GM19372 (cell line): ENCODE data around the gene ANTKMT.
A peak's percentile ranks its signal among the peaks of the same experiment; 100 is the strongest.

Source experiments
- ATAC-seq: cut with Tn5 transposase; IDR thresholded peaks from one replicate; pipeline ENCODE4 v1.9.1; 2021; ENCODE audit warnings: mild to moderate bottlenecking, low read depth, moderate library complexity; ENCODE audit not compliant: unreplicated experiment

Gene ANTKMT

DNA sequence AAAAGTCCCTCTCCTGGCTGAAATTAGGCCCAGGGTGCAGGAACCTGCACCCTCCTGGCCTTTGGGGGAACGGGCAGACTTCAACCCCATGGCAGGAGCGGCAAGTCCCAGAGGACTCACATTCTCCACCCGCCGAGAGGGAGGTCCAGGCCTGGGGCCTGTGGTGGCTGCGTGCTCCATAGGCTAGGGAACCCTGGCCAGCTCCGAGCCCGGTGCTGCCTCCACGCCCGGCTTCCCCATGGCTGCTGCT is 5.2 kb downstream of the ANTKMT start:
- no peak for ATAC-seq

DNA sequence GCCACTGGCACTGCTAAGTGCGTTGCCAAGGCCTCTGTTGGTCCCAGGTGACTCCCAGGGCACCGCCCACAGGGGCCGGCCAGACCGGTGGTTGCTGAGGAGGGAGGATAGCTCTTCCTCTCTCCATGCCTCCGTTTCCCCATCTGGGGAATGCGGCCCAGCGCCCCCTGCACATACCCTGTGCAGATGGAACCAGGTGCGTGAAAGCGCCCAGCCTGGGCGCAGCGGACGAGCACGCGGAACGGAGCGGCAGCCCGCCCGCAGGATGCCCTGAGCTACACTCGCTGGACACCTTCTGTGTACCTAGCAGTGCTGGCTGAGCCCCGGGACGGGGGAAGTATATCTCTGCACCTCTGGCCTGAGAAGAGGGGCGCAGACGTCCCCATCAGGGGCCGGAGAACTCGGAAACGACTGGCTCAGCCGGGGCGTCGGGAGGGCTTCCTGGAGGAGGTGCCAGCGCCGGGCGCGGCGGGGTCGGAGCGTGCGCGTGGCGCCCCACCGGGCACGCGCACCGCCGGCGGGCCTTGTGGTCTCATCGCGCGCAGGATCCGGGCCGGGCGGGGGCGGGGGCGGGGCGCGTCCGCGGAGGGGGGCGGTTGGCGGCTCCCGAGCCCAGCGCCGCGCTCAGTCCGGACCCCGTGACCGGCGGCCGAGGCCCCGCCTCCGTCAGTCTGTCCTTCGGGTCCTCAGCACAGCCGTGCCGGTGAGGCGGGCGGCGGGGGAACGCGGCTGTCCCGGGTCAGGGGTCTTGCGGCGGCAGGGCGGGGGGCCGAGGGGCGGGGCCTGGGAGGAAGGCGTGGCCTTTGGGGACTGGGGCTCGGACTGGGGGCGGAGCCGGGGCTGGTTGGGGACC is 5.7 kb downstream of the ANTKMT start, which contains the start of the genes CCDC78 and HAGHL:
TSS of gene CCDC78 (minus strand) at position 6 of the 853 bp plus-strand sequence. CDS start 76 bp downstream, outside the sequence.
TSS of gene HAGHL (plus strand) at position 669 of the 853 bp plus-strand sequence. CDS start 404 bp downstream, outside the sequence.
- no peak for ATAC-seq

DNA sequence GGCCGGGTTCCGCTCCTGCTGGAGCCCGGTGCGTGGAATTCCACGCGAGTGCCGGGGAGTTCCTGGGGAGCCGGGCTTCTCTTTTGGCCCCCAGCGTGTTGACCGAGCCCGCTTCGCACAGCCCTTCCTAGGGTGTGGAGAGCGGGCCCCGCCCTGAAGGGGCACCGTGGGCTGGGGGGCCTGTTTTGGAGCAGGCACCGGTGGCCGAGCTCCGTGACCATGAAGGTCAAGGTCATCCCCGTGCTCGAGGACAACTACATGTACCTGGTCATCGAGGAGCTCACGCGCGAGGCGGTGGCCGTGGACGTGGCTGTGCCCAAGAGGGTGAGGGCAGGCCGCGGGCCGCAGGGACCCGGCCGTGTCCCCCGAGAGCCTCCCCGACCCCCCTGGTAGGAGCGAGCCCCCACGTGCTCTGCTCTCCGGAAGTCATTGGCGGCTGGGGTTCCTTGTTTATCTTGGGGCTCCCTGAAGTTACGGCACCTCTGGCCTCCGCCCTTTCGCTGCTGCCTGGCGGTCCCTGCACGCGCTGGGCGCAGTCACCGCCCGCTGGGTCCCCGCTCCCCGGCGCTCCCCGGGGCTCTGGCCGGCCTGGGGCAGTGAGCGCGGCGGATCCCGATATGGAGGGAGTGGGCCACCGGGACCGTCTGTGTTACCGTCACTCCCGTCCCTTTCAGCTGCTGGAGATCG is 6.5 kb downstream of the ANTKMT start:
- no peak for ATAC-seq

DNA sequence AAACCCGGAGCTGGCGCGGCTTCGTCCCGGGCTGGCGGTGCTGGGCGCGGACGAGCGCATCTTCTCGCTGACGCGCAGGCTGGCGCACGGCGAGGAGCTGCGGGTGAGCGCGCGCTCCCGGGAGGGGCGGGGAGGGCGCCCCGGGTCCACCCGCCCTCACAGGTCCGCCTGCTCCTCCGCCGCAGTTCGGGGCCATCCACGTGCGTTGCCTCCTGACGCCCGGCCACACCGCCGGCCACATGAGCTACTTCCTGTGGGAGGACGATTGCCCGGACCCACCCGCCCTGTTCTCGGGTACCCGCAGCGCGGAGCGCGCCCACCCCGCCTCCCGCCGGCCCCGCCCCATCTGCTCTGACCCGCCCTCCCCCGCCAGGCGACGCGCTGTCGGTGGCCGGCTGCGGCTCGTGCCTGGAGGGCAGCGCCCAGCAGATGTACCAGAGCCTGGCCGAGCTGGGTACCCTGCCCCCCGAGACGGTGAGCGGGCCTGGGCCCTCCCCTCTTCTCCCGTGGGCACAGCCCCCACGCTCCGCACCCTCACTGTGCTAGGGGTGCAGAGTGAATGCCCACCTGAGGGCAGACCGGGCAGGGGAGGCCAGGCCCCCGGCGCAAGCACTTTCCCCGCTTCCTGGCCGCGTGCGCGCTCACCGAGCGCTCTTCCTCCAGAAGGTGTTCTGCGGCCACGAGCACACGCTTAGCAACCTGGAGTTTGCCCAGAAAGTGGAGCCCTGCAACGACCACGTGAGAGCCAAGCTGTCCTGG is 7.4 kb downstream of the ANTKMT start:
- ATAC-seq: peak; percentile 42

DNA sequence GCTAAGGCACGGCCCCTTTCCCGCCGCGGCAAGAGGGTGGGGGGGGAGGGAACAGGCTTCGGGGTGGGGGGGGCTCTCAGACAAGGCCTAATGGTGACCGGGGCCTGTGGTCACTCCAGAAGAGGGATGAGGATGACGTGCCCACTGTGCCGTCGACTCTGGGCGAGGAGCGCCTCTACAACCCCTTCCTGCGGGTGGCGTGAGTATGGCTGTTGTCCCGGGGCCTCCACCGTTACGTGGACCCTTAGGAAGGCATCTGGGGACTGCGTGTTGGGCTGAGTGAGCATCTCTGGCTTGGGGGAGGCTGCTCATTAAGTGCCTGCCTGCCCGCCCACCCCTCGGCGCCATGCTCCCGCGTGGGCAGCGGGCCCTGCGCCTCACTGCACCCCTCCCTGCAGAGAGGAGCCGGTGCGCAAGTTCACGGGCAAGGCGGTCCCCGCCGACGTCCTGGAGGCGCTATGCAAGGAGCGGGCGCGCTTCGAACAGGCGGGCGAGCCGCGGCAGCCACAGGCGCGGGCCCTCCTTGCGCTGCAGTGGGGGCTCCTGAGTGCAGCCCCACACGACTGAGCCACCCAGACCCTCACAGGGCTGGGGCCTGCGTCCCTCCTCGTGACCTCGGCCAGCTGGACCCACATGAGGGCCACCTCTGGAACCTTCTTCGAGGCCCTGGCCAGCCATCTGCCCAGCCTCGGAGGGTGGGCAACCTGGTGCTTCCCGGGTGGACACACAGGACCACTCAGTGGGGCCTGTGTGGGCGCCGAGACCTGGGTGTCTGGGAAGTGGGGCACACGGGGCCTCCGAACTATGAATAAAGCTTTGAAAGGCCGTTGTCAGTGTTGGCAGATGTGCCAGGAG is 8.2 kb downstream of the ANTKMT start:
- ATAC-seq: no peak

DNA sequence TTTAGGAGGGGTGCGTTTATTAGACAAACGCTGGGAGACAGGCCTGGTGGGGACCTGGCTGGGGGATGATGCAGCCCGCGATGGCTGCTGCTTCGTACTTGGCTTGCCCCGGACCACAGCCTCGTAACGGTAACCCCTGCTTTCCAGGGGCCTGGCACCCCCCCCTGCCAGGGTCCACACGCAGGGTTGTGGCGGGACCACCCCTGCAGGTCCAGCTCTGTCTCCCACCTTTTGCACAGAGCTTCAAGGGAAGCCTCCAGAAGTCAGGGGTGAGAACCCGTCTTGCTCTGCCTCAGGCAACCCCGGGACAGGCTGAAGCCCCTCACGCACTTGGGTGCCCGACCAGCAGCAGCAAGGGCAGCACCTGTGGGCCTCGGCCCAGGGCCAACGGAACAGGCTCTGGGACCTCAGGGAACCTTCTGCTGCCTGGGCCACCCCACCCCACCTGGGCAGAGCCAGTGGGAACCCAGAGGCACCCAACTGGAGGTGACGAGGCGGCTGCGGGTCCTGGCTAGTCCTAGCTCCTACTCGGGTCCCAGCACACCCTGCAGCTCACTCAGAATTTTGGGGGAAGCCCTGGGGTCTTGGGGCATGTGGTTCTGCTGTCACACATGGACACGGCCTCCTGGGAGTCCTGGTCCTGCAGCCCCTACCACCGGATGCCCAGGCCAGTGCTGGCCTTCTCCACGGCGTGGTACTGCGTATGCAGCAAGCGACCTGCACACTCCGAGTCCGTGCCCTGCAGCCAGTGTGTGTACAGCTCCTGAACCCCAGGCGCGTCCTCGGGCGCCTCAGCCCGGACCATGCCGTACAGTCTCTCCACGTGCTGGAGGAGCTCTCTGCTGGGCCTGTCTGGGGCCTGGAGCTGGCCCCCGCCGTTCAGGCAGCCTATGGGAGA is 9.1 kb downstream of the ANTKMT start:
- ATAC-seq: no peak

DNA sequence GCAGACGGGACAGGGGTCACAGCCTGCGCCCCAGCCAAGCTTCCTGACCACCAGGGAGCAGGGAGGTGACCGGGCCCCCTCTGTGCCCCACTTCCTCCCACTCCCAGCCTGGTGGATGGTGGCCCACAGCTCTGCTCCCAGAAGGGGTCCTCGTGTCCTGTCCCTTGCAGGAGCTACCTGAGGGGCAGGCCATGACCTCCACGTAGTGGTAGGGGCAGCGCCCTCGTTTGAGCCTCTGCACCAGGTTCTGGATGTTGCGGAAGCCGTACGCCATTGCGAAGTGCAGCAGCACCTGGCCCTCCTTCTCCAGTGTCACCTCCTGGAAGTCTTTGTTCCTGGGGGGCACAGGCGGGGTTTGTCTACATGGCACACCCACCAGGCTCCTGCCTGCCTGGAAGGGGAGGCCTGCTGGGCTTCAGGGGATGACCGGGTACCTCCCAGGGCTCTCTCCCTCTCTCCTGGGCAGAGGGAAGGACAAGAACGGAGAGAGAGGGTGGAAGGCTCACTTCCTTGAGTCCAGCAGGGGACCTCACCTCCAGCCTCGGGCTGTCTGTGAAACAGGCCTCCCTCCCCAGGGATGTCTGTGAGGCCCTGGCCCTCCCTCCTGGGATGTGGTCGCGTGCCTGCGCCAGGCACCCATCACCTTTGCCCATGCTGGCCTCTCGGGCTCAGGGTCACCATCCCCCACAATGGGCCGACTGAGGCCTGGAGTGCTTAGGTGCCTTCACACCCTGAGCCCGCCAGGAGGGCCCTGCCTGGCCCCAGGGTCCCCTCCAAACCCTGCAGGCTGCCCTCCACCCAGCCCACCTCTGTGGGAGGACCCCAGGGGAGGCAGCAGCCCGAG is 9.9 kb downstream of the ANTKMT start:
- ATAC-seq: no peak

DNA sequence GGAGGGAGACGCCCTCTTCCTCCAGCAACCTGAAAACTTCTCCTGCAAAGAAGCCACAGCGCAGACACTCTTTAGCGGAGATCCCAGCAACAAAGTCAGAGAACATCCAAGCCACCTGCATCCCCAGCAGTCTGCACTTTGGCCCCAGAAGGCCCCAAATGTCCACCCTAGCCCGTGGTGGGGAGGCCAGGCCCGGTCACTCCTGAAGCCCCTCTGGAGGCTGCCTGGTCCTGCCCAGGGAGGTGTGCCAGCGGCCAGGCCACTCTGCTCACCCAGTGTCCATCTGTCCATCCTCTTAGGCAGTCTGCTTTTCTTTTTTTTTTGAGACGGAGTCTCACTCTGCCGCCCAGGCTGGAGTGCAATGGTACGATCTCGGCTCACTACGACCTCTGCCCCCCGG is 11.4 kb downstream of the ANTKMT start:
- ATAC-seq: no peak

DNA sequence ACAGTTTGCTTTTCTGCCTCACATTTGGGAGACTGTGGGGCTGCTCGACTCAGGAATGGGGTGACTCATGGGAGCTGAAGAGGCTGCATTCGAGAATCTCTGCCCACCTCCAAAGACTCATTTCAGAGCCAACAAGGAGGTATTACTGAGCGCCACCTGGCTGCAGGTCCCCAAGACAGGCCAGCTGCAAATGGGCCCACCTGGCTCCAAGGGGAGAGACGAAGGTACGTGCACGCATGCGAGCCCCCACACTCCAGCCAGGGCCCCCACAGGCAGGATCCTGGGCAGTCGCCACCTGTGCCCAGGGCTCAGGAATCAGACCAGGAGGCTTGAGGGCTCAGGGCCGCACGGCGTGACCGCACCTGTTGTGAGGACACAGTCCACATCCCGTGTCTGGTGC is 12.0 kb downstream of the ANTKMT start:
- ATAC-seq: no peak

DNA sequence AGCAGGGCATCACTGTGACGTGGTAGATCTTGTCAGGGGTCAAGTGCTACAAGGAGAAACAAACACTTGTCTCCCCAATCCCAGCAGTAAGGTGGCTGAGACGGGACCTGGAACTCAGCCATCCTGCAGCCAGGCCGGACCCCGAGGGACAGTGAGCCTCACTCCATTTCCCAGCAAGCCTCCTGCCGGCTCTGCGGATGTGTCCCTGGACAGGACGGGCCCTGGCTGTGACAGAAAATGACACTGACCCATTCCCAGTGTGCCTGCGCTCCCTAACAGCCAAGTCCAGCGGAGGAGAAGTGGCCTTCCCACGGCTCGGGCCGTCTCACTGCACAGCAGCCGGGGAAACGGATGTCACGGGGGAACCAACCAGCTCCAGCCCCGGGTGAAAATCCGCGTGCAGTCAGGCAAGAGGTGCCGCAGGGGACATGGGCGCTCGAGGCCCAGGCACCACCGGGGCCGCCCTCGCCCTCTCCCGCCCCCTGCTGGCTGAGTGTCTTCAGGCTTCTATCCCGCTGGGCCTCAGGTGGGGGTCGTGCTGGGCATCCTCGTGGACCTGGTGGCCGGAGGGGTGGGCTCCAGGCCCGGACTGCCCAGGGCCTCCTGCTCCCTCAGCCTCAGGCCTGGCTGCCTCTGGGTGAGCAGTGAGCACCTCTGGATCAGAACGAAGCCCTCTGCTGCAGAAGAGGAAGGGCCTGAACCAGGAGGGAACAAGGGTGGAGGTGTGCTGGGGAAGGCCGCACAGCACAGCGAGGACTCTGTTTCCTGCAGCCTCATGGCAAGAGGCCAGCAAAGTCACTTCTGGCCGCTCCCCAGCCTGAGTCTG is 12.6 kb downstream of the ANTKMT start:
- no peak for ATAC-seq

DNA sequence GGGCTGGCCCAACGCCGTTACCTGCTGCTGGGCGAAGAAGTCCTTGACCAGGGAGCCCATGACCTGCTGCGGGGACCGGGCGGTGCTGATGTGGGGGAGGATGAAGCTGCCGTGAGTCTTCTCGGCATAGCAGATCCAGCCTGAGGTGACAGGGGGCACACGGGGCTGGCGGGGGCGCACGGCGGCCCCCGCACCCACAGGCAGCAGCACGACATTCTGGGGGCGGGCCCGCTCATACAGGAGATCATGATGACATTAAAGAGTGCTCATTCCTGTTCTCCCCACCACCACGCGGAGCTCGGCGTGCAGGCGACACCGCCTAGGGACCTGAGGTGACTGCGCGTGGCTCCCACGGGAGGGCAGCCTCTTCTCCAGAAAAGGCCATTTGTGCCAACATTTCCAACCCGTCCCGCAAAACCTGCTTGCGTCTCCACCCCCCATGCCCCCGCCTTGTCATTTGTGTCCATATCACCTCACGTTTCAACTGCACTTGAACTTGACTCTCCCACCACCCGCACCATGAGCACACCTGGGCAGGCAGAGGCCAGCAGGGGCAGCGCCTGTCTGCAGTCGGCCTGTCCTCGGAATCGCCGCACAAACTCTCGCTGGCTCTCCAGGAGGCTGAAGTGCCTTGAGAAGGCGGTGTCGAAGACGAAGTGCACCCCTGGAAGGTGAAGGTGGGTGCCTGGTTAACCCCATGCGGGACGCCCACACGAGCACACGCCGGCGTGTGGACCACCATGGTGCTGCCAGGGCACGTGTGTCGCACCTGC is 13.4 kb downstream of the ANTKMT start:
- ATAC-seq: no peak

DNA sequence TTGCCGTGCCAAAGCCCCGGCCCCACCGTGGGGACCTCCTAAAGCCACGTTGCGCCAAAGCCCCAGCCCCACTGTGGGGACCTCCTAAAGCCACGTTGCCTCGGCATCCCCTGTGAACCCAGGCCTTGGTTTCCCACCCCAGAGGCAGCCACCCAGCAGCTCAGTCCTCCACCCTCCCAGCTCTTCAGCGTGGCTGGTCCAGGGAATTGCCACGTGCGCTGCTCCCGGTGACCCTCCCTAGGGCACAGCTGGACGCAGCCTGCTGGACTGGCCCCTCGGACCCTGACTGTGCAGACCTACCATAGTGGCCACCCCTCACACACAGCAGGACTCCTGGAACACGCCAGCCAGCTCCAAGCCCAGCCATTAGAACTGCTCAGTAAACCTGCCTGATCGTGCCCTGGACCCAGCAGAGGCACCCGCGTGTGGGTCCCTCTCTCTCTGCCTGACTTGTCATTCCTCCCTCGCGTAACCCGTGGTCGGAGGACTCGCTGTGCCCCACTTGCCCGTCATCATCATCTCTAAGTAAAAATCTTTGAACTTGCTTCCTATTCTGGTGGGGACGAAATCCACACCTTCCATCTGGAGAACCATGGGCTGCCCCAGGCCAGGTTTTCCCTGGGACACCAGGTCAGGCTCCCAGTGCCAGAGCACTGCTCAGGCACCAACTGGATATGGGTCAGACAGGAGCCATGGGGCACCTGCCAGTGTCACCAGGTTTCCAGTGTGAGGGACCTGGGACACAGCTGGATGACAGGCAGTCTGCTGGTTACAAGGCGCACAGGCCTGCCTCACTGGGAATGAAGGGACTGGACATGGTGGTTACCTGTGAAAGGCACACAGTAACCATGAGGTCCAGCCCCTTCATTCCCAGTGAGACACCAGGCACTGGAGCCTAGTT is 14.3 kb downstream of the ANTKMT start:
- no peak for ATAC-seq

DNA sequence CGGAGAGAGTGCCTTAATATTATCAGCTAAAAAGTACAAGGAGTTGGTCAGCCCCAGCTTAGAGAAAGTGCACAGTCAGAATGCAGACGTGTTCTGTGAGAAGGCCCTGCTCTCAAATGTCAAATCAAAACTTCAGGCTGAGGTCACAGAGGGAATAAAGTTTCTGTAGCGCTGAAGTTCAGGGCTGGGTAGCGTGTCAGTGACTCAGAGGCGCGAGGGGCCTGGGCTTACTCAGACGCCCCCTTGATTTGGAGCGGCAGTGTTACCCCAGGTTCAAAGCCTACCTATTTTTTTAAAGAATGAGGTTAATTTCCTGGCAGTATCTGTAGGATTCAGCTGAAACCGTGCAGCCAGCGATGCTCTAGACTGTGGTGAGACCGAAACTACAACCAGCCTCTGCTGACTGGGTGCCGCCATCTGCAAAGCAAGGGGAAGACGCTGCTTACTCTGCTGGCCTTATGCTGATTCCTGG is 15.1 kb downstream of the ANTKMT start:
- ATAC-seq: no peak

DNA sequence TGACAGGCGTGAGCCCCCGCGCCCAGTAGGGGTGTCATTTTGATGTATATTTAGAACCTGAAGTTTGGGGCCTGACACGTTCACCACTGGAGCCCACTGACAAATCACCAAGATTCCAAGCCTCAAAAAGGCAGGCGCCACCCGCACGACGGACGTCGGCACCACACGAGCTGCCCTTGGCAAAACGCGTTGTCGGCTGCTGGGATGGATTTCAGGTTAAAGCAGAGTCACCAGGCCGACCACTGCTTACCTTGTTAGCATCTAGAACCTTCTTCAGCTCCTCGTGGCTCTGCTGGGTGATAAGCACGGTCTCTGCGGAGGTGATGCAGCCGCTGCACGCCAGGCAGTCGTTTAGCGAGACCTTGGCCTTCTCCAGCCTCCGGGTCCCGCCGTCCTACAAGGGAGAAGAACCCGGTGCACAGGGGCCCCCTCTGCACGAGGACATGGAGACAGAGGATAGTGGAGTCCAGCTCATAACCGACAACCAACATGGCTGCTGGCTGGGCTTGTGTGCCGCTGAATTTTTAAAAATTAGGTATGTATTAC is 16.1 kb downstream of the ANTKMT start:
- ATAC-seq: no peak
